ENCODE measurements around the gene RBMS1. TPM values are rescaled to one million over a fixed set of nuclear protein-coding genes. Genes with fewer than 3 reads are reported as not detected.

The RBMS1 gene
- total RNA-seq, 1 donor from 2014 or later, result 51.1 TPM

GRCh38 chr2:160376576-160376975 lies 117.0 kb downstream of the RBMS1 start:
- H3K36me3 ChIP-seq, result no peaks in the 10 kb centered on the region
- peak overlapping the region in 1 of 2 donors; percentile 41 for H3K27ac ChIP-seq
- TF ChIP-seq CTCF (IDR thresholded peaks at IDR 0.05), result no peak
- no peaks in the 10 kb centered on the region for H3K9me3 ChIP-seq
- peaks cover 19 to 88% of the 10 kb centered on the region in 2 donors for H3K4me1 ChIP-seq
- intact Hi-C loops (cut with DNase I), result no loop called here
- no peak overlapping the region for H3K4me3 ChIP-seq
- no peak for DNase-seq (ENCODE audit: low spot score in 2 of 2)
- H3K27me3 ChIP-seq, result no peaks in the 10 kb centered on the region

- Histone ChIP-seq H3K4me3 (no peak overlapping the region), H3K9me3 (no peaks in the 10 kb centered on the region), H3K4me1 (peaks cover 19 to 90% of the 10 kb centered on the region in 2 donors), H3K36me3 (no peaks in the 10 kb centered on the region), H3K27ac (peak overlapping the region; percentile 26 to 41), H3K27me3 (no peaks in the 10 kb centered on the region)
- intact Hi-C loops (cut with DNase I), result no loop called here
- TF ChIP-seq CTCF (IDR thresholded peaks at IDR 0.05), result no peak
- no peak for DNase-seq (ENCODE audit: low spot score in 2 of 2)
Observed at GRCh38 chr2:160375802-160376469, 117.7 kb downstream of the RBMS1 start.

GRCh38 chr2:160375037-160375436 lies 118.6 kb downstream of the RBMS1 start:
- no peak overlapping the region for H3K4me3 ChIP-seq
- DNase-seq (ENCODE audit: low spot score in 2 of 2), result no peak
- peak overlapping the region in 1 of 2 donors; percentile 26 for H3K27ac ChIP-seq
- H3K36me3 ChIP-seq, result no peaks in the 10 kb centered on the region
- intact Hi-C loops (cut with DNase I), result no loop called here
- no peak for TF ChIP-seq CTCF (IDR thresholded peaks at IDR 0.05)
- no peaks in the 10 kb centered on the region for H3K27me3 ChIP-seq
- H3K4me1 ChIP-seq, result peaks cover 16 to 88% of the 10 kb centered on the region in 2 donors
- no peaks in the 10 kb centered on the region for H3K9me3 ChIP-seq

- H3K4me3 ChIP-seq, result no peak overlapping the region
- peaks cover 9 to 82% of the 10 kb centered on the region in 2 donors for H3K4me1 ChIP-seq
- H3K9me3 ChIP-seq, result no peaks in the 10 kb centered on the region
- no peaks in the 10 kb centered on the region for H3K36me3 ChIP-seq
- H3K27me3 ChIP-seq, result no peaks in the 10 kb centered on the region
- intact Hi-C loops (cut with DNase I), result no loop called here
- TF ChIP-seq CTCF (IDR thresholded peaks at IDR 0.05), result no peak
- DNase-seq (ENCODE audit: low spot score in 2 of 2), result no peak
- peak overlapping the region in 1 of 2 donors; percentile 14 for H3K27ac ChIP-seq
Observed at GRCh38 chr2:160373666-160374065, 119.9 kb downstream of the RBMS1 start.

- DNase-seq (ENCODE audit: low spot score in 2 of 2), result no peak
- H3K27ac ChIP-seq, result peak overlapping the region in 1 of 2 donors; percentile 14
- no peak for TF ChIP-seq CTCF (IDR thresholded peaks at IDR 0.05)
- no peak overlapping the region for H3K4me3 ChIP-seq
- peaks cover 9 to 83% of the 10 kb centered on the region in 2 donors for H3K4me1 ChIP-seq
- intact Hi-C loops (cut with DNase I), result no loop called here
- no peaks in the 10 kb centered on the region for H3K27me3 ChIP-seq
- H3K9me3 ChIP-seq, result no peaks in the 10 kb centered on the region
- no peaks in the 10 kb centered on the region for H3K36me3 ChIP-seq
Observed at GRCh38 chr2:160373263-160373662, 120.3 kb downstream of the RBMS1 start.
